ENCODE data around the gene LINC00237.

Gene LINC00237

DNA sequence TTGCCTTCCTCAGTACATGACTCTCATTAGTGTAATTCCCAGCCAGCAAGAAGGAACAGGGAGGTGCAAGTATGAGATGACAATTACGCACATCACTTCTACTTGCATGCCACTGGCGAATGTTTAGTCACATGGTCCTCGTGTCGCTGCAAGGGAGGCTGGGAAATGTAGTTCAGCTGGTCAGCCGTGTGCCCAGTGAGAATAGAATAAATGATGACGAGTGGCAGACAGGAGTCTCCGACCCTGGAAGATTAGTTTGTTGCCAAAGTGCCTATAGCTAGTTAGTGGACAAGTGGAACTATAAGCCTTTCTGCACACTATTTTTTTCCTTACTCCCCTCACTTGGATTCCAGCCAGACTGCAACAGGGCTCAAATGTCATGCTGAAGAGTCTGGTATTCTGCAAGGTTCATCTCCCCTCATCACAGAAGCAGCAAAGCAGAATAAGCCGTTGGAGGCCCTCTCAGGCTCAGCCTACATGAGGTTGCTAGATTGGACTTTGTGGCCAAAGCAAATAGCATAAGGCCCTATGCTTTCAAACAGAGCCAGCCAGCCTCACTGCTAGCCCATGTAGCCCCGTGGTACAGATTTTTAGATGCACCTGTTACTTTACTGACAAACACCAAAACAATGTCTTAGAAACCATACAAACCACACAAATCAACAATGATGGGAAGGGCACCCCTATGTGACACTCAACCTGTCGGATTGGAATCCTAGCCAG is 9.7 kb downstream of the LINC00237 start:
- no peak for DNase-seq

DNA sequence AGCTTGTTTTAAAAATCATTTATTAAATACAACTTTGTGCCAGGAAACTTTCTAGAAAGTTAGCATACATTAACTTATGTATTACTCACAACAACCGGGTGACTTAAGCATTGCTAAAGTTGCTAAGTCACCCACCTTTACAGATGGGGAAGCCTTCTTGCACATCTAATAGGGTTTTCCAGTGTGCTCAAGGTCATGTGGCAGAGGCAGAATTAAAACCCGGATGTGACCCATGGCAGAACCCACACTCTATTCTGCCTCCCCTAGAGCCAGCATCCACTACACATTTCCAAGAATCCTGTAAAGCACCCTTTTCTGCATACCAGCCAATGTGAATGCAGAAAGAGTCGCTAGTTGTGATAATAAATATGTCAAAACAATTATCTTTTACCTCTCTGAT is 13.4 kb downstream of the LINC00237 start:
- no peak for DNase-seq

DNA sequence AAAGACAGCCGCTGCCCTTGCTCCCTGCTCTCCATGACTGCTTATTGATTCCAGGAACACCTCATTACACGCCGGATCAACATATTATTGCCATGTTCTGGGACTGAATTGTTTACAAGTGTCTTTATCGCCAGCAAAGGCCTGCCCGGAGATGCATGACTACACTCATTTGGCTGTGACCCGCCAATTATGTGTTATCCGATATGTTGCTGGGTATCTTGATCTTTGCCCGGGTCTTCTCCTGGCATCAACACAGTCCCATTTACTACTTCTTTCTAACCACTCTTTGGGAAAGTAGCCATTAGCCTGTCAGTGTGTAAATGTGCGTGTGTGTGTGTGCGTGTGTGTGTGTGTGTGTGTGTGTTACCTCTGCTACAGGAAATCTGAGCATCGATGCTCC is 15.4 kb downstream of the LINC00237 start:
- DNase-seq = no peak

DNA sequence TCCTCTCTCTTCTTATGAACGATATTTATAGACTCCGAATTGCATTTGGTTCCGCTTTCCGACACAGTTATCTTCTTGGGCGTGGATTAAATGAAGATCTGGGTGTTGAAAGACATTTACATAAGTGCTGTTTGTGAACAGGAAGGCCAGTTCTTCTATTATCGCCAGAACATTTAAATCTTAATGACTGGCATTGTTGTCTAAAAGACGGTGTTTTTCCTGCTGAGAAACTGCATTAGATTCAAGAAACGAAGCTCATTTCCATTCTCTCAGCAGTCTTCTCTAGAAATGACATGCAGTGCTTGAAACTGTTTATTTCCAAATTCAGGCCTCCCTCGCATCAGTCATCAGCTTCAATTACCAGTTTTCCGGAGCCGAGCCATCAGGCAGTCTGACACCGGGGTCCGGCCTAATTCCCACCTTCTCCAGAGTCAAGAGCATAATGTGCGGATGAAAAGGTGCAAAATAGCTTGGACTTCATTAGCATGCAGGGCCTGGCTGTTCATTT is 16.0 kb downstream of the LINC00237 start:
- no peak for DNase-seq

DNA sequence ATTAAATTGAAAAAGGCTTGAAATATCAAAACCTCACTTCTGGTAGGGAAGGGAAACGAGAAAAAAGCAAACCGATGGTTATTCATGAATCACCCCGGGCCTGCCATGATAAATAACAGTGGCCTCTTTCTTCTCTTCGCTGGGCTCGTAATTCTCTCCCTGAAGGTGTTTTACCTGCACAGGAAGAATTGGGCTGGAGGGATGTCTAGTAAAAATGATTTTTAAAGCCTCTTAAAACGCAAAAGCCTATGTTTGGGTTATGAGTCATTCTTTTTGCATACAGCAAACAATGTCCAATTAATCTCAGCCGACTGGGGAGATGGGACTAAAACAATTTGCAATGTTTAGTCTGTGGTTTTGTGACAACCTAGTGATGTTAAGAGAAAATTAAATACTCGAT is 16.8 kb downstream of the LINC00237 start:
- no peak for DNase-seq

DNA sequence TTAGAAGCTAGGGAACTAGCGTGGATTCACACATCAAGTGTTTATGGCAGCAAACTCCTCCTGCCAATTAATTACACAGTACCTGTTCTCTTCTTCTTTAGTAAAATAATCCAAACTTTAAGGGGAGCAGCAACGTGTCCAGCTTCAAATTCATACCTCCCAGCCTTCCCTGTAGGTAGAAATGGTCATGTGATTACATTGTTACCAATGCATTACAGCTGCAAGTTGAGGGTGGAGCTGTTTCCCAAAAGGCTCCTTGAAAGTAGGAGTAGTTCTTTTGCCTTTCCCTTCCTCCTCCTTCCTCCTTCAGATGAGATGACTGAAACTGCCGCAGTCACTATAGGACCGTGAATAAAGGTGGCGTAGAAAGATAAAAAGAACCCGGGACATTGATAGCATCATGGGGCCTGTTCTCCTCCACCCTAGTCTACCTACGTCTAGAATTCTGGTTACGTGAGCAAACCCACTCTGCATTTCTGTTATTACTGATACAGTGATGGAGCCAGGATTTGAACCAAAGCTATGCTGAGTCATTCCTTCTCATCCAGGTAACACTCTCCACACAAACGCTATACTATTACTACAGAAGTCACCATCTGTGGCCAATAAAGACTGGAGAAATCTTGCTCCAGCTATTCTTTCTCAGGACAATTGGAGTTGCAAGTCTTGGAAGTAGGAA is 18.2 kb downstream of the LINC00237 start:
- DNase-seq = no peak

DNA sequence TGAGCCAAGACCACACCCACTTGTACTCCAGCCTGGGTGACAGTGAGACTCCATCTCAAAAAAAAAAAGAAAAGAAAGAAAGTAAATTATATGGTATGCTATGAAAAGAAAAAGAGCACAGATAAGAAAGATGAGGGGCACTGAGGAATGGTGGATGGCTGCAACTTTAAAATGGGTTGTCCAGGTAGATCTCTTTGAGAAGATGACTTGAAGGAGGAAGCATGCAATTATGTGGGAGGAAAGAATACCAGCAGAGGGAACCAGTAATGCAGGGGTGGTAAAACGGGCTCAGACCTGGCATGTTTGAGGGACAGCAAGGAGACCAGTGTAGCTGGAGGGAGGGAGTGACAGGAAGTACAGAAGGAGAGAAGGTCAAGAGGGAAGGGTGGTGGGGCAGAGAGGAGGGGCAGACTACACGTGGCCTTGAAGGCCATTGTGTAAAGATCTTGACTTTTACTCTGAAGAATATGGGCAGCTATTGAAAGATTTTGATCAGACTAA is 22.3 kb downstream of the LINC00237 start:
- no peak for DNase-seq

DNA sequence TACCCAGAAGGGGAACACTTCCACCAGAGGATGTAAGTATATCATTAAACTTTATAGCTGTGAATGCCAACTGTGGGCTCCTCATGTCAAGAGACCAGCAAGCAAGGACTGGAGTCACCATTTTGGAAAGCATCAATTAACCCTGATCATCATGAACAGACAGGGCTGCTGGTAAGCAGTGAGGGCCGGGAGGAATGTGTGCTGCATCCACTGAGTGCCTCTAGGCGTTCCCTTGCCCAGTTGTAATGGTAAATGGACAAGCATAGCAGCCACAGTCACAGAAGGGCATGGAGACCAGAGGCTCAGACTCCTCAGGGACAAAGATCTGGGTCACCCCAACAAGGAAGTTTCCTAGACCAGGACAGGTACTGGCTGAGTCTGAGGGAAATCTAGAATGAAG is 23.6 kb downstream of the LINC00237 start:
- DNase-seq = no peak

DNA sequence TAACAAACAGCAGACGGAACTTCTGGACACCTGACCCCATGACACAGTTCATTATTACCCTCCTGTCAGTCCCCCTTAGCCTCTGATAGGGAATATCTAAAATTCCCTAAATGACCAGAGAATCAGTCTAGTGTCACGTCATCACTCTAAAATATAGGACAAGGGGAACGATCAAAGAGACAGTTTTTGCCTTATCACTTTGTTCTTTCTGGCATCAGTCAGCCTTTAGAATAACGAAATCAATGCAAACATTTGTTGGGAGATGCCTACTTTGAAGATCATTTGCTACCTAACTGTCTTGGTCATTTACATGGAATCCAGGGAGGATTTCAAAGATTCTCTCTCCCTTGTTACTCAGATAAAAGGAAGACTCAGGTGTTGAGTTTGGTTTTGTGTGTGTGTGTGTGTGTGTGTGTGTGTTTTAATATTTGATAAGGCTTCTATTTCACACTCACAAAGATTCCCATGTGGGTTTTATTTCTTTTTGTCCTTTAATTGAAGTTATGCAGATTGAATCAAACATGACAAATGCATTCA is 28.3 kb downstream of the LINC00237 start:
- no peak for DNase-seq

DNA sequence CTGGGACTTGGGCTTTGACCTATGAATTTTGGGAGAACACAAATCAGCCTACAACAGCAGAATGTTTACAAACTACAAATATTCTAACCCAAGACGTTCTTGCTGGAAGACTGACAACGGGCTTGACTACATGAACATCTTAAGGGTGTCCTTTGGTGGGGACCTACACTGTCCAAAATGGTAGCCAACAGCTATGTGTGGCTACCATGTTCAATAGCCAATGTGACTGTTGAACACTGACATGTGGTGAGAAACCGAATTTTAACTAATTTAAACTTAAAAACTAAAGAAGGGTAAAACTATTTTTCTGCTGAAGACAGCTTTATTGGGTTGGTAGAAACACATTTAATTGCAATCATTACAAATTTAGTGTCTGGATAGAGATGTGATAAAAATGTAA is 30.1 kb downstream of the LINC00237 start:
- DNase-seq = no peak

DNA sequence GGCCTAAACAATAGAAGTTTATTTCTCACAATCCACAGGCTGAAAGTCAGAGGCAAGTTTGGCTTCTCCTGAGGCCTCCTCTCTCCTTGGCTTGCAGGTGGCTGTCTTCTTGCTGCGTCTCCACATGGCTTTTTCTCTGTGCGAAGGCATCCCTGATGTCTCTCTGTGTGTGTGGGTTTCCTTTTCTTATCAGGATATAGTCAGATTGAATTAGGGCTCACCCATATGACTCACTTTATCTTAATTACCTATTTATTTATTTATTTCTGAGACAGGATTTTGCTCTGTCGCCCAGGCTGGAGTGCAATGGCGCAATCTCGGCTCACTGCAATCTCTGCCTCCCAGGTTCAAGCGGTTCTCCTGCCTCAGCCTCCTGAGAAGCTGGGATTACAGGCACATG is 30.7 kb downstream of the LINC00237 start:
- DNase-seq = no peak

DNA sequence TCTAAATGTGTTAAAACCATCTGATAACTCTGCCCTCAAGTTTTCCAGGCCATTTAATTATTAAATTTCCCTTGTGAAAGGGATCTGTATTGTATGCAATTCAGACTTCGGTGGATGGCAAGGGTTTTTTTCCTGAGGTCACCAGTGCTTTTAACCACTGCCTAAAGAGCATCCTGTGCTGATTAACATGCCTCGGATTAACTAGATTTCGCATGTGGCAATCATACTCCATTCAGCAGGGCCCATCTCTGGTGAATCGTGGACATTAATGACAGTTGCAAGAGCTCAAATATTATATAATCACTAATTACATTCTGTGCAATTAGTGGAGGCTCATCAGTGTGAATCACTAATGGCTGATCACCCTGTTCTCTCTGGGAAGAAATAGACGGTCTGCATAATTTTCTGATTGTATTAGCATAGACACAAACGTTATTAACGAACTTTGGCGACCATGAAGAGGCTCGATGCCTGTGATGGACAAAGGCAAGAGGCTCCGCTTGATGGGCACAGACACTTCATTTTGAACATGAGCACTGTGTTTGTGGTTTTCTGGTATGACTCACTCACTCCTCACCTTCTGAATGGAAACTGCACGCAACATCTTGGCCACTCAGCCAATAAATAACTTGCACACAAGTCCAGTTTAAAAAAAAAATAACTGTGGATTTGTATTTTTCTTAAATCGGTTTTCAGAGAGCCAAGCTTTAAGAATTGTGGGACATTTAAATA is 31.4 kb downstream of the LINC00237 start:
- DNase-seq = peak in 1 of 5 donors; percentile 8

DNA sequence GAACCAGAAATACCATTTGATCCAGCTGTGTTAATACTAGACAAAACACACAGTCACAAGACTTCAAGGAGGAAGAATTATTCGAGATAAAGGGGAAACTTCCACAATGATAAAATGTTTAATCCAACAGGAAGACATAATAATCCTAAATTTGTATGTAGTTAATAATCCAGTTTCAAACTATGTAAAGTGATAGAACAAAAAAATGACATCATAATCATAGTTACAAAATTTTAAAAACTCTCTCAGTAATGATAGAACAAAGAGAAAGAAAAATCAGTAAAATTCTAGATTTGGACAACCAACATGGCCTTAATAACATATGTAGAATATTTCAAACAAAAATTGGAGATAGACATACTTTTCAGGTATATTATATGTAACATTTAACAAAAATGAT is 38.9 kb downstream of the LINC00237 start:
- no peak for DNase-seq

DNA sequence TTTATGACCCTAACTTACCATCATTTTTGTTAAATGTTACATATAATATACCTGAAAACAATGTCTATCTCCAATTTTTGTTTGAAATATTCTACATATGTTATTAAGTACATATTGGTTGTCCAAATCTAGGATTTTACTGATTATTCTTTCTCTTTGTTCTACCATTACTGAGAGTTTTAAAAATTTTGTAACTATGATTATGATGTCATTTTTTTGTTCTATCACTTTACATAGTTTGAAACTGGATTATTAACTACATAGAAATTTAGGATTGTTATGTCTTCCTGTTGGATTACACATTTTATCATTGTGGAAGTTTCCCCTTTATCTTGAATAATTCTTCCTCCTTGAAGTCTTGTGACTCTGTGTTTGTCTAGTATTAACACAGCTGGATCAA is 41.2 kb downstream of the LINC00237 start:
- no peak for DNase-seq

DNA sequence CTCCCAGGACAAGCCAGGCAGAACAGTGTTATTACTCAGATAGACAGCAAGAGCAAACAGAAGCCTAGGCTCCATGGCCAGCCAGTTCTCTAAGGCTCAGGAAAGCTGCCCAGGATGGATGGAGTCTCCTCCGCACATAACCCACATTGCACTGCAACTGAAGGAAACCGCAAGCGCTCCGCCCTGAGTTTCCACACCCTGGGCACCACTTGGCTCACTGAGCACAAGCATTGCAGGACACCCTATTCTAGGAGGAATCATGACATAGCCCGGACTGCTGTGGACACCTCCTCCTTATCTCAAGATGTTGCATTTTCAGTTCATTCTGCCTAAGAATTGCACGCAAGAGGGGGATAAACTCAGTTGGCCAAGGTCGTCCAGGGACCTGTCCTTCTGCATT is 42.9 kb downstream of the LINC00237 start:
- no peak for DNase-seq

DNA sequence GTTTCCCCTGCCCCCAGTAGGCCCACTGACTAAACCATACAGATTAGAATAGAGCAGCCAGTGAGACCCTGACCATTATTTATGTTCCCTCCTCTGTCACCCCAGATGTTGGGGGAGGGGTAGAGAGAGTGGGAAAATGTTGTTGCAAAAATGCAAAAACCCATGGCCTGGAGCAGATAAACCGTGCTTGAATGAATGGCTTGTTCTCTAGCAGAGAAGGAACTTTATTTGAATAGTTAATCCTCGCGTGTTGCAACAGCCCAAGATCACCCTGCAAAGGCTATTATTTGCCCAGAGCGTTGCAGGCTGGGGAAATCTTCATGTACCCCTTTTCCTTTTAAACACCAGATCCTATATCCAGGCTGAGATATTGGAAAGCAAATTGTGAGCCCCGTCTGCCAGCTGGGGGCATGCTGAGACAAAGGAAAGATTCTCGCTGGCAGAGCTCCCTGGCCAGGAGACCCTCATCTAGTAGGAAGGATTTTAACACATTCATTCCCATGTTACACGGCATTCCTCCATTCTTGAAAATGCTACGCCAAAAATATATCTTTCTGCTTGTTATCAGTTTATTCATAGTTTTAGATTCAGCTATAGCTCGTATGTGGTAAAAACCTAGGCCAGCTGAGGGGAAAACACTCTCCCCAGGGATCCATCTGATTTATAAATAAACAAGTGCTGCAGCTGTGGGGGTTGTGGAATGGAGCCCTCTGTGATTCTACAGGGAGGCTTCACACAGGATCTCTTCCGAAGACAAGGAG is 53.0 kb downstream of the LINC00237 start:
- DNase-seq = no peak

DNA sequence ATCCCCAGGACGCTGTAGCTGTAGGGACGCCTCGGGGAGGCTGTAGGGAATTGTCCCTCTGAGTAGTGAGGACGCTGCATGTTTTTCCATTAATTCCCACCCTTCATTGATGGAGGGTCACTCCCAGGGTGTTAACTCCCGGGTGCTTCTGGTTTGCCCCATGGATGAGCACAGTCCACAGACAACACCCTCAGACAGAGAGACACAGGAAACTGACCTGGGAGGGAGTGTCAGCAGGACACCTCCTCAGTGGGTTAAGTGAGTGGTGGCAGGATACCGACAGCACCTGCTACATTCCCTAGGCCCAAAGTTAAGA is 53.5 kb downstream of the LINC00237 start:
- no peak for DNase-seq

DNA sequence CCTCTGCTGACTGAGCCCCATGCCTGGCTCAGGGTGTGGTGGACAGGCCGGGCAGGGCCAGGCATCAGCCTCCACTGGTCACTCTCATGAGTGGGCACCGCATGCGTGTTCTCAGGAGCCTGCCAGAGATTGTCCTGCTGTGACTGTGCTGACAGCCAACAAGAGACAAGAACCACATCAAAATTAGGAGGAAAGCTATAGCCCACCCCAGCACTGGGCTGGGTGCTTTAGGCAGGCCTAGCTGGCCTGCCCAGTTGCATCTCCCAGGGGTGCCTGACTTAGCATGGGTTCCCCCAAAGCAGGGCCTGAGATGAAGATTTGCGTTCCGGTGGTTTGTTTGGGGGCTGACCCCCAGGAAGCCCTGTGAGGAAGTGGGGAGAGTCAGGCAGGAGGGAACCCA is 53.9 kb downstream of the LINC00237 start:
- no peak for DNase-seq

DNA sequence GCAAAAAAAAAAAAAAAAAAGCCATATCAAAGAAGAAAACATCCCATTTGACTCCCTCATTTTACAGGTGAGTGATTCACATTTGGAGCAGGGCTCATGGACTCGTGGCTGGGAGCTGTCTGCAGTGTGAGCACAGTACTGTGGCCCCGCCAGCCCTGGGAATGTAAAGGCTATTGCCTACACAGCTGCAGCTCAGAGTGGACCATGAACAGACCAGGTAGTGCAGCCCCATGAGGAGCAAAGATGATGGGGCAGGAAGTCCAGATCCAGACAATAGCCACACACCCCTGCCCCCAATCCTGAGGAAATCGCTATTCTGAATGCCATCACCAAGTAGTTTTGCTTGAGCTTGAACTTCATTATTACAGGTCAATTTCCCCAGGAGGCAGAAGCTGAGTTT is 55.4 kb downstream of the LINC00237 start:
- DNase-seq = no peak

DNA sequence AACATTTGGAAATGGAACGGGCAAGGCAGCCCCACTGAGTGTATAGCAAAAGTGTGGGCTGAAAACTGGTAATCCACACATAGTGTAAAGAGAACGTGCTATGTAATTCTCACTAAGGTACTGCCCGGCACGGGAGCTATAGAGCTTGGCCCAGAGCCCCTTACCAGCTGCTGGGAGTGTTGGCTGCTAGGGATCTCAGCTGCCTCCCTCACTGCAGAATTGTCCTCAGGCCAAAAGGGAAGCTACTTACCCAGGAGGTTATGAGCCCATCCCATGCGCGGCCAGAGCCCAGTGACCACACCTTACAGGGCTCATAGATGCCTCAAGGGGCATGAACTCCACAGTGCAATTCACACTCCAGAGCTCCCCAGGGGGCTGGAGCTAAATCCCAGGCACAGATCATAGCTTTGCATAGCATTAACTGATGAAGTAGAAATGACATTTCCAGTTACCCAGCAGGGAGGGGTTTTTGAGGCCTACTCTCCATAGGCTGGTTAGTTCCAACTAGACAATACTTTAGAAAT is 56.8 kb downstream of the LINC00237 start:
- DNase-seq = no peak

DNA sequence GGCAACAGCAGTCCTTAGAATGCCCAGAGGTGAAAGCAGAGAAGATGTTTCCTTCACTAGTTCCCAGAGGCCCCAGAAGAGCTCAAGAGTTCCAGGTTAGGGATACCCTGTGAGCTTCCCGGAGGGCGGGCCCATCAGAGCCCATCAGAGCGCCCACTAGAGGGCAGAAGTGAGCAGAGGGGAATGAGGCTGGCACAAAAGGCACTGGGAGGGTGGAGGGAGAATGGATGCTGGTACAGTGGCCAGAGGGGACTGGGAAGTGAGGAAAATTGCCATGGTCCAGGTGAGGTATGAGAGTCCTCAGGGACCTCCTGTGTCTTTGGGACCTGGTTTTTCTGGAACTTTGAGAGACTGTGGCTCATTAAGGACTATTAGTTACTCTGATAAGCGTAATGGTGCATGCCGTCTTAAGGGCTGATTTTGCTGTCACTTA is 57.3 kb downstream of the LINC00237 start:
- peak in 4 of 5 donors; percentile 14 to 33 (median 24) for DNase-seq

DNA sequence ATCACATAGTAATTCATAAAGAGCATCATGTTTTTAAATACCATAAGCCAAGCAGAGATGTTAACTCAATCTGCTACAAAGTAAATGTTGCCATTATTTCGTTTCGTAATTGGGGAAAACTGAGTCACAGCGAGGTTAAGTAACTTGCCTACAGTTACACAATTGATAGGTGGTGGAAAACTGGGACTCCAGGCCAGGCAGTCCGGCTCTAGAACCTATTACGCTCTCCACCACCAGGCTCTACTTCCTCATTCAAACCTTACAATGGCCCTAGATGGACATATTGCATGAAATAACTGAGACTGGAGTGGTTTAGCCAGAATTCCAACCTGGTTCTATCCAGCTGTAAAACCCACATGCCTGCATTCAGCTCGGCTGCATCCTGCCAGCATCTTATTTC is 58.2 kb downstream of the LINC00237 start:
- DNase-seq = no peak

Data from T-helper 1 cell (primary cell).